K562 (cell line): ENCODE results near the gene MACROD2. TPM values are rescaled to one million over a fixed set of nuclear protein-coding genes. Genes with fewer than 3 reads are reported as not detected.

Experiments
- E2F3 ChIP-seq: fragments of 250-450 bp; sonication (Bioruptor Pico); IDR thresholded peaks from 2 replicates; pipeline ENCODE4 v1.4.0; 2020; ENCODE audit warnings: mild to moderate bottlenecking
- HOMEZ ChIP-seq: fragments of 250-450 bp; sonication (Bioruptor Pico); IDR thresholded peaks from 2 replicates; pipeline ENCODE4 v1.4.0; 2020; ENCODE audit warnings: mild to moderate bottlenecking, moderate library complexity
- RBBP5 ChIP-seq: fragments of 200-600 bp; sonication (generic); IDR thresholded peaks from 2 replicates; pipeline ENCODE4 v1.6.1; 2012; ENCODE audit warnings: borderline replicate concordance, mild to moderate bottlenecking, low read length, control low read depth, inconsistent platforms; ENCODE audit not compliant: insufficient read depth, poor library complexity, severe bottlenecking
- RBFOX2 ChIP-seq: fragments of 200-400 bp; formaldehyde crosslinking; IDR thresholded peaks from 2 replicates; pipeline ENCODE4 v1.6.1; 2017; ENCODE audit warnings: low read depth, mild to moderate bottlenecking, low read length, moderate library complexity
- ZNF324 ChIP-seq: fragments of 250-450 bp; sonication (Bioruptor Pico); IDR thresholded peaks from 2 replicates; pipeline ENCODE4 v1.4.0; 2020; ENCODE audit warnings: mild to moderate bottlenecking
- ZNF766 ChIP-seq: fragments of 200-800 bp; sonication (Bioruptor generic); conservative IDR thresholded peaks from 2 replicates; pipeline ENCODE4 v1.6.1; 2016; ENCODE audit warnings: missing genetic modification characterization, missing compliant biosample characterization
- polyA plus RNA-seq, 8 experiments: library from polyadenylated mRNA; depleted of rRNA in 4 of 8; stranded (reverse) in 5 of 8; unstranded in 3 of 8; fragments of >200 nt; fragmentation: Nextera tagmentation in 2 of 8; fragmentation: Illumina TruSeq in 1 of 8; extraction: Ambion mirVana in 2 of 8; extraction: Trizol in 1 of 8; gene quantifications; 2 replicates each; pipeline versions ENCODE4 v1.2.1 to v1.2.3, GENCODE V29; 2011 to 2014; ENCODE audit warnings: inconsistent platforms in 1 of 8, missing spikeins in 1 of 8
- total RNA-seq, 7 experiments: library from RNA; depleted of rRNA in 6 of 7; stranded (reverse); fragments of >200 nt in 6 of 7; fragmentation: Illumina TruSeq in 2 of 7; extraction: Trizol in 2 of 7; gene quantifications; 2 replicates each; pipeline versions ENCODE4 v1.2.1 to v1.2.3, GENCODE V29; 2011 to 2021; ENCODE audit warnings: low replicate concordance in 1 of 7
- TF ChIP-seq, protein P1 (sequence below): fragments of 450-650 bp; formaldehyde crosslinking; IDR thresholded peaks from 2 replicates; pipeline ENCODE4 v1.4.0; 2022; ENCODE audit warnings: mild to moderate bottlenecking, moderate library complexity
- TF ChIP-seq, protein P2 (sequence below): IDR thresholded peaks from 3 replicates; pipeline ENCODE4 v1.6.1; 2011; ENCODE audit warnings: borderline replicate concordance, mild to moderate bottlenecking, moderate library complexity; ENCODE audit not compliant: insufficient read length; ENCODE audit errors: extremely low read depth

The MACROD2 gene
- total and polyA plus RNA-seq, 9 of the 15 experiments (the other 6 are each of a cell fraction or from before 2014, with no cell fraction given): not detected

- TF ChIP-seq, protein P1, sequence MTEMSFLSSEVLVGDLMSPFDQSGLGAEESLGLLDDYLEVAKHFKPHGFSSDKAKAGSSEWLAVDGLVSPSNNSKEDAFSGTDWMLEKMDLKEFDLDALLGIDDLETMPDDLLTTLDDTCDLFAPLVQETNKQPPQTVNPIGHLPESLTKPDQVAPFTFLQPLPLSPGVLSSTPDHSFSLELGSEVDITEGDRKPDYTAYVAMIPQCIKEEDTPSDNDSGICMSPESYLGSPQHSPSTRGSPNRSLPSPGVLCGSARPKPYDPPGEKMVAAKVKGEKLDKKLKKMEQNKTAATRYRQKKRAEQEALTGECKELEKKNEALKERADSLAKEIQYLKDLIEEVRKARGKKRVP (CRISPR knock-in tag): no peak
- TF ChIP-seq ZNF324 (CRISPR knock-in tag): no peak
- no peak for TF ChIP-seq HOMEZ (CRISPR knock-in tag)
- TF ChIP-seq E2F3 (CRISPR knock-in tag): no peak
- TF ChIP-seq ZNF766 (CRISPR knock-in tag): no peak
- TF ChIP-seq, protein P2, sequence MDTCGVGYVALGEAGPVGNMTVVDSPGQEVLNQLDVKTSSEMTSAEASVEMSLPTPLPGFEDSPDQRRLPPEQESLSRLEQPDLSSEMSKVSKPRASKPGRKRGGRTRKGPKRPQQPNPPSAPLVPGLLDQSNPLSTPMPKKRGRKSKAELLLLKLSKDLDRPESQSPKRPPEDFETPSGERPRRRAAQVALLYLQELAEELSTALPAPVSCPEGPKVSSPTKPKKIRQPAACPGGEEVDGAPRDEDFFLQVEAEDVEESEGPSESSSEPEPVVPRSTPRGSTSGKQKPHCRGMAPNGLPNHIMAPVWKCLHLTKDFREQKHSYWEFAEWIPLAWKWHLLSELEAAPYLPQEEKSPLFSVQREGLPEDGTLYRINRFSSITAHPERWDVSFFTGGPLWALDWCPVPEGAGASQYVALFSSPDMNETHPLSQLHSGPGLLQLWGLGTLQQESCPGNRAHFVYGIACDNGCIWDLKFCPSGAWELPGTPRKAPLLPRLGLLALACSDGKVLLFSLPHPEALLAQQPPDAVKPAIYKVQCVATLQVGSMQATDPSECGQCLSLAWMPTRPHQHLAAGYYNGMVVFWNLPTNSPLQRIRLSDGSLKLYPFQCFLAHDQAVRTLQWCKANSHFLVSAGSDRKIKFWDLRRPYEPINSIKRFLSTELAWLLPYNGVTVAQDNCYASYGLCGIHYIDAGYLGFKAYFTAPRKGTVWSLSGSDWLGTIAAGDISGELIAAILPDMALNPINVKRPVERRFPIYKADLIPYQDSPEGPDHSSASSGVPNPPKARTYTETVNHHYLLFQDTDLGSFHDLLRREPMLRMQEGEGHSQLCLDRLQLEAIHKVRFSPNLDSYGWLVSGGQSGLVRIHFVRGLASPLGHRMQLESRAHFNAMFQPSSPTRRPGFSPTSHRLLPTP: no peak
- TF ChIP-seq RBFOX2: no peak
- TF ChIP-seq RBBP5: no peak
Observed at GRCh38 chr20:15675813-15676484, 1680.6 kb downstream of the MACROD2 start (continued).
